GM12891 (cell line): ENCODE data around the gene TENM3.

ENCODE experiments used
- PAX5 ChIP-seq: IDR thresholded peaks from 2 replicates; pipeline ENCODE4 v1.6.1; 2011; ENCODE audit warnings: low read length, moderate library complexity, mild to moderate bottlenecking; ENCODE audit not compliant: insufficient read depth, severe bottlenecking
- POLR2A ChIP-seq: IDR thresholded peaks from 2 replicates; pipeline ENCODE4 v1.6.1; 2011; ENCODE audit warnings: low read depth, low read length, control low read depth
- POLR2AphosphoS5 ChIP-seq: IDR thresholded peaks from 2 replicates; pipeline ENCODE4 v1.6.1; 2011; ENCODE audit warnings: low read depth, low read length, control low read depth
- POU2F2 ChIP-seq: IDR thresholded peaks from 2 replicates; pipeline ENCODE4 v1.6.1; 2011; ENCODE audit warnings: low read depth, mild to moderate bottlenecking, control low read depth, low read length, moderate library complexity
- TAF1 ChIP-seq: IDR thresholded peaks from 2 replicates; pipeline ENCODE4 v1.6.1; 2011; ENCODE audit warnings: low read depth, low read length, control low read depth

GRCh38 chr4:182717788-182718583 is 474.8 kb downstream of the TENM3 start:
- TF ChIP-seq POLR2A (no peak), POLR2AphosphoS5 (no peak), TAF1 (no peak), POU2F2 (no peak), PAX5 (no peak)
